ENCODE measurements around the gene MOV10L1. TPM values are rescaled to one million over a fixed set of nuclear protein-coding genes. Genes with fewer than 3 reads are reported as not detected.

The MOV10L1 gene
- total RNA-seq, 1 experiment from 2014 or later: 0.26 TPM

DNA sequence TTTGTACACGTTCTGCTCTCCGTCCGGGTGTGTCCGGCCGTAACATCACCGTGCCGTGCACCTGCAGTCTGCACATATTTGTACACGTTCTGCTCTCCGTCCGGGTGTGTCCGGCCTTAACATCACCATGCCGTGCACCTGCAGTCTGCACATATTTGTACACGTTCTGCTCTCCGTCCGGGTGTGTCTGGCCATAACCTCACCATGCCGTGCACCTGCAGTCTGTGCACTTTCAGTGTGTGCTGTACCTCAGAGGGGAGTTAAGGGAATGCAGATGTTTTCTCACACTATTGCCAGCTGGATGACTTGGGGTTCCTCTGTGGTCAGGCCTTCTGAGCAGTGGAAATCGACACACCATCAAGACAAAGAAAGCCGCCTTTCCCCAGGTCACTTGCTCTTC, 35.9 kb upstream of the MOV10L1 start:
- Histone ChIP-seq H3K4me3 (ENCODE audit: low read length) (no peak overlapping the region), H3K9ac (ENCODE audit: low read length) (no peak overlapping the region), H3K9me3 (ENCODE audit: low read length) (no peaks in the 10 kb centered on the region), H3K27ac (ENCODE audit: low read length) (no peak overlapping the region), H4K20me1 (ENCODE audit: low read length) (no peaks in the 10 kb centered on the region), H3K4me1 (ENCODE audit: insufficient read depth, low read length) (0 out of 2 replicates have a peak, but pooled peaks cover 3% of the 10 kb centered on the region), H2AFZ (ENCODE audit: low read length) (no peak overlapping the region), H3K4me2 (ENCODE audit: low read length) (no peak overlapping the region), H3K27me3 (ENCODE audit: low read length) (no peaks in the 10 kb centered on the region), H3K9me2 (replicated peaks; ENCODE audit: low read length) (no peaks in the 10 kb centered on the region), H3K36me3 (ENCODE audit: low read depth, low read length) (no peaks in the 10 kb centered on the region), H3F3A (ENCODE audit: low read length, unreplicated experiment) (no peaks in the 10 kb centered on the region), H3K79me2 (ENCODE audit: low read length) (no peaks in the 10 kb centered on the region)
- CTCF ChIA-PET: no interaction called here
- TF ChIP-seq EZH2phosphoT487 (IDR thresholded peaks at IDR 0.05; ENCODE audit: borderline replicate concordance, low read length) (no peak), EZH2 (IDR thresholded peaks at IDR 0.05; ENCODE audit: low read length, unreplicated experiment) (no peak)
- TF ChIP-seq, protein P1, sequence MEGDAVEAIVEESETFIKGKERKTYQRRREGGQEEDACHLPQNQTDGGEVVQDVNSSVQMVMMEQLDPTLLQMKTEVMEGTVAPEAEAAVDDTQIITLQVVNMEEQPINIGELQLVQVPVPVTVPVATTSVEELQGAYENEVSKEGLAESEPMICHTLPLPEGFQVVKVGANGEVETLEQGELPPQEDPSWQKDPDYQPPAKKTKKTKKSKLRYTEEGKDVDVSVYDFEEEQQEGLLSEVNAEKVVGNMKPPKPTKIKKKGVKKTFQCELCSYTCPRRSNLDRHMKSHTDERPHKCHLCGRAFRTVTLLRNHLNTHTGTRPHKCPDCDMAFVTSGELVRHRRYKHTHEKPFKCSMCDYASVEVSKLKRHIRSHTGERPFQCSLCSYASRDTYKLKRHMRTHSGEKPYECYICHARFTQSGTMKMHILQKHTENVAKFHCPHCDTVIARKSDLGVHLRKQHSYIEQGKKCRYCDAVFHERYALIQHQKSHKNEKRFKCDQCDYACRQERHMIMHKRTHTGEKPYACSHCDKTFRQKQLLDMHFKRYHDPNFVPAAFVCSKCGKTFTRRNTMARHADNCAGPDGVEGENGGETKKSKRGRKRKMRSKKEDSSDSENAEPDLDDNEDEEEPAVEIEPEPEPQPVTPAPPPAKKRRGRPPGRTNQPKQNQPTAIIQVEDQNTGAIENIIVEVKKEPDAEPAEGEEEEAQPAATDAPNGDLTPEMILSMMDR (conservative IDR thresholded peaks at IDR 0.05; ENCODE audit: low read depth, low read length): no peak
- DNase-seq: no peak
- no peak for ATAC-seq
- POLR2A ChIA-PET (ENCODE audit: unreplicated experiment): no interaction called here
- BruUV-seq (replicated peaks): no TSS peak
- intact Hi-C loops (cut with micrococcal nuclease): no loop called here

- H3K9me3 ChIP-seq (ENCODE audit: low read length): no peaks in the 10 kb centered on the region
- ATAC-seq (no peak), DNase-seq (no peak)
- POLR2A ChIA-PET (ENCODE audit: unreplicated experiment): no interaction called here
- H3K27me3 ChIP-seq (ENCODE audit: low read length): no peaks in the 10 kb centered on the region
- H2AFZ ChIP-seq (ENCODE audit: low read length): no peak overlapping the region
- TF ChIP-seq EZH2 (IDR thresholded peaks at IDR 0.05; ENCODE audit: low read length, unreplicated experiment) (no peak), EZH2phosphoT487 (IDR thresholded peaks at IDR 0.05; ENCODE audit: borderline replicate concordance, low read length) (no peak)
- TF ChIP-seq, protein P1 (conservative IDR thresholded peaks at IDR 0.05; ENCODE audit: low read depth, low read length): no peak
- H3K36me3 ChIP-seq (ENCODE audit: low read depth, low read length): no peaks in the 10 kb centered on the region
- H4K20me1 ChIP-seq (ENCODE audit: low read length): no peaks in the 10 kb centered on the region
- CTCF ChIA-PET: no interaction called here
- intact Hi-C loops (cut with micrococcal nuclease): no loop called here
- H3K9me2 ChIP-seq (replicated peaks; ENCODE audit: low read length): no peaks in the 10 kb centered on the region
- H3K9ac ChIP-seq (ENCODE audit: low read length): no peak overlapping the region
- H3K4me1 ChIP-seq (ENCODE audit: insufficient read depth, low read length): 0 out of 2 replicates have a peak, but pooled peaks cover 3% of the 10 kb centered on the region
- no peak overlapping the region for H3K4me2 ChIP-seq (ENCODE audit: low read length)
- no TSS peak for BruUV-seq (replicated peaks)
- no peak overlapping the region for H3K4me3 ChIP-seq (ENCODE audit: low read length)
- H3K79me2 ChIP-seq (ENCODE audit: low read length): no peaks in the 10 kb centered on the region
- H3F3A ChIP-seq (ENCODE audit: low read length, unreplicated experiment): no peaks in the 10 kb centered on the region
- no peak overlapping the region for H3K27ac ChIP-seq (ENCODE audit: low read length)
These were observed 33.4 kb upstream of the MOV10L1 start for GRCh38 chr22:50056214-50056972.
